Measurements from ENCODE around the gene PRSS1.

- TF ChIP-seq, protein P1, sequence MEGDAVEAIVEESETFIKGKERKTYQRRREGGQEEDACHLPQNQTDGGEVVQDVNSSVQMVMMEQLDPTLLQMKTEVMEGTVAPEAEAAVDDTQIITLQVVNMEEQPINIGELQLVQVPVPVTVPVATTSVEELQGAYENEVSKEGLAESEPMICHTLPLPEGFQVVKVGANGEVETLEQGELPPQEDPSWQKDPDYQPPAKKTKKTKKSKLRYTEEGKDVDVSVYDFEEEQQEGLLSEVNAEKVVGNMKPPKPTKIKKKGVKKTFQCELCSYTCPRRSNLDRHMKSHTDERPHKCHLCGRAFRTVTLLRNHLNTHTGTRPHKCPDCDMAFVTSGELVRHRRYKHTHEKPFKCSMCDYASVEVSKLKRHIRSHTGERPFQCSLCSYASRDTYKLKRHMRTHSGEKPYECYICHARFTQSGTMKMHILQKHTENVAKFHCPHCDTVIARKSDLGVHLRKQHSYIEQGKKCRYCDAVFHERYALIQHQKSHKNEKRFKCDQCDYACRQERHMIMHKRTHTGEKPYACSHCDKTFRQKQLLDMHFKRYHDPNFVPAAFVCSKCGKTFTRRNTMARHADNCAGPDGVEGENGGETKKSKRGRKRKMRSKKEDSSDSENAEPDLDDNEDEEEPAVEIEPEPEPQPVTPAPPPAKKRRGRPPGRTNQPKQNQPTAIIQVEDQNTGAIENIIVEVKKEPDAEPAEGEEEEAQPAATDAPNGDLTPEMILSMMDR (IDR thresholded peaks at IDR 0.05; ENCODE audit: insufficient read depth, low read length, poor library complexity, severe bottlenecking) = peak; percentile 24
- TF ChIP-seq EZH2phosphoT487 (conservative IDR thresholded peaks at IDR 0.05; ENCODE audit: low read length) = no peak
These were observed 9.3 kb upstream of the PRSS1 start for GRCh38 chr7:142739923-142740492.

All from SU-DHL-6 (cell line).